ENCODE results near the gene IER5L.

The IER5L gene

DNA sequence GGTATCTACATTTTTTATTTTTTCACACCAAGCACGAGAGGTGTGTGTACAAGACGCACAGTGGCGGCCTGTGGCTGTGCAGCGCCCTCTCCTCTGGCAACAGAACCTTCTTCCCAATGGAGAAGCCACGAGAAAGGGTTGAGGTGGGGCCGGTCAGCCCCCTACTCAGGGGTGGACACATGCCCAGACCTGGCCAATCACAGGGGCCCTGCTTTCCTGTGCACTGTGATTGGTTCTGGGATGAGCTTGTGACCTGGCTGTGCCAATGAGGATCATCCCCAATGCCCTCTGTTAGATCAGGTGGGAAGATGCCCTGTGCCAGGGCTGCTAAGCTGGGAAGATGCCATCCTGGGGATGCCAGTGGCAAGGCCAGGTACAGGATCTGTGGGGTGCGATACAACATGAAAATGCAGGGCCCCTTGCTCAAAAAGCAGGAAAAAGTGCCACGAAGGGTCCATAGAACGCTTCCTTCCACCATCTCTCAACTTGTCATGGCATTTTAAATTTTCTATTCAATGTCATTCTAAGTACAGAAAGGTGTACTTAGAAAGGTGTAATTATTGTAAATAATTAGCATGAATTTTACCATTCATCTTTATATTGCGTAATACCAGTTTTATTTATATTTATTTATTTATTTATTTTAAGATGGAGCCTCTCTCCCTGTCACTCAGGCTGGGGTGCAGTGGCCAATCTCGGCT is 15.4 kb downstream of the IER5L start:
- DNase-seq (ENCODE audit: low read depth in 1 of 2, low spot score in 1 of 2), result no peak

DNA sequence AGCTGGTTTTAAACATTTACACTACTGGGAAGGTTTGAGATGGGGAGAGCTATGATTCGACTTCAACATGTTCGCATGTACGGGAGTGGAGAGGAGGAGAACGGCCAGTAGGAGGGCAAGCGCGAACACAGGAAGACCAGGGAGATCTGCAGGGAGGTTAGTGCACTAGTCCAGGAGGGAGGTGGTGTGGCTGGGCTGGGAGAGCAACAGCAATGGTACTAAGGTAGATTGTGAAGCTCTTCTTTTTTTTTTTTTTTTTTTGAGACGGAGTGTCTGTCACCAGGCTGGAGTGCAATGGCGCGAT is 16.6 kb downstream of the IER5L start:
- no peaks in the 10 kb centered on the region for H3K27me3 ChIP-seq (ENCODE audit: insufficient read depth, poor library complexity, severe bottlenecking)
- DNase-seq (ENCODE audit: low read depth in 1 of 2, low spot score in 1 of 2), result no peak
- TF ChIP-seq POLR2AphosphoS5 (IDR thresholded peaks at IDR 0.05; ENCODE audit: low read depth) (no peak), GABPA (IDR thresholded peaks at IDR 0.05; ENCODE audit: low read depth) (no peak), SPI1 (IDR thresholded peaks at IDR 0.05; ENCODE audit: borderline replicate concordance, low read depth) (no peak)
- TF ChIP-seq, protein P1, sequence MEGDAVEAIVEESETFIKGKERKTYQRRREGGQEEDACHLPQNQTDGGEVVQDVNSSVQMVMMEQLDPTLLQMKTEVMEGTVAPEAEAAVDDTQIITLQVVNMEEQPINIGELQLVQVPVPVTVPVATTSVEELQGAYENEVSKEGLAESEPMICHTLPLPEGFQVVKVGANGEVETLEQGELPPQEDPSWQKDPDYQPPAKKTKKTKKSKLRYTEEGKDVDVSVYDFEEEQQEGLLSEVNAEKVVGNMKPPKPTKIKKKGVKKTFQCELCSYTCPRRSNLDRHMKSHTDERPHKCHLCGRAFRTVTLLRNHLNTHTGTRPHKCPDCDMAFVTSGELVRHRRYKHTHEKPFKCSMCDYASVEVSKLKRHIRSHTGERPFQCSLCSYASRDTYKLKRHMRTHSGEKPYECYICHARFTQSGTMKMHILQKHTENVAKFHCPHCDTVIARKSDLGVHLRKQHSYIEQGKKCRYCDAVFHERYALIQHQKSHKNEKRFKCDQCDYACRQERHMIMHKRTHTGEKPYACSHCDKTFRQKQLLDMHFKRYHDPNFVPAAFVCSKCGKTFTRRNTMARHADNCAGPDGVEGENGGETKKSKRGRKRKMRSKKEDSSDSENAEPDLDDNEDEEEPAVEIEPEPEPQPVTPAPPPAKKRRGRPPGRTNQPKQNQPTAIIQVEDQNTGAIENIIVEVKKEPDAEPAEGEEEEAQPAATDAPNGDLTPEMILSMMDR (IDR thresholded peaks at IDR 0.05; ENCODE audit: insufficient read depth, low read length), result no peak
- TF ChIP-seq, protein P2, sequence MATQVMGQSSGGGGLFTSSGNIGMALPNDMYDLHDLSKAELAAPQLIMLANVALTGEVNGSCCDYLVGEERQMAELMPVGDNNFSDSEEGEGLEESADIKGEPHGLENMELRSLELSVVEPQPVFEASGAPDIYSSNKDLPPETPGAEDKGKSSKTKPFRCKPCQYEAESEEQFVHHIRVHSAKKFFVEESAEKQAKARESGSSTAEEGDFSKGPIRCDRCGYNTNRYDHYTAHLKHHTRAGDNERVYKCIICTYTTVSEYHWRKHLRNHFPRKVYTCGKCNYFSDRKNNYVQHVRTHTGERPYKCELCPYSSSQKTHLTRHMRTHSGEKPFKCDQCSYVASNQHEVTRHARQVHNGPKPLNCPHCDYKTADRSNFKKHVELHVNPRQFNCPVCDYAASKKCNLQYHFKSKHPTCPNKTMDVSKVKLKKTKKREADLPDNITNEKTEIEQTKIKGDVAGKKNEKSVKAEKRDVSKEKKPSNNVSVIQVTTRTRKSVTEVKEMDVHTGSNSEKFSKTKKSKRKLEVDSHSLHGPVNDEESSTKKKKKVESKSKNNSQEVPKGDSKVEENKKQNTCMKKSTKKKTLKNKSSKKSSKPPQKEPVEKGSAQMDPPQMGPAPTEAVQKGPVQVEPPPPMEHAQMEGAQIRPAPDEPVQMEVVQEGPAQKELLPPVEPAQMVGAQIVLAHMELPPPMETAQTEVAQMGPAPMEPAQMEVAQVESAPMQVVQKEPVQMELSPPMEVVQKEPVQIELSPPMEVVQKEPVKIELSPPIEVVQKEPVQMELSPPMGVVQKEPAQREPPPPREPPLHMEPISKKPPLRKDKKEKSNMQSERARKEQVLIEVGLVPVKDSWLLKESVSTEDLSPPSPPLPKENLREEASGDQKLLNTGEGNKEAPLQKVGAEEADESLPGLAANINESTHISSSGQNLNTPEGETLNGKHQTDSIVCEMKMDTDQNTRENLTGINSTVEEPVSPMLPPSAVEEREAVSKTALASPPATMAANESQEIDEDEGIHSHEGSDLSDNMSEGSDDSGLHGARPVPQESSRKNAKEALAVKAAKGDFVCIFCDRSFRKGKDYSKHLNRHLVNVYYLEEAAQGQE (IDR thresholded peaks at IDR 0.05; ENCODE audit: insufficient replicate concordance, low read depth), result no peak
- H3K4me3 ChIP-seq (replicated peaks; ENCODE audit: insufficient read depth, low read length), result no peak overlapping the region
- no peak overlapping the region for H3K27ac ChIP-seq (replicated peaks)

More for the DNA sequence above, 15.4 kb downstream of the IER5L start:
- TF ChIP-seq POLR2AphosphoS5 (IDR thresholded peaks at IDR 0.05; ENCODE audit: low read depth) (no peak), SPI1 (IDR thresholded peaks at IDR 0.05; ENCODE audit: borderline replicate concordance, low read depth) (no peak), GABPA (IDR thresholded peaks at IDR 0.05; ENCODE audit: low read depth) (no peak)
- TF ChIP-seq, protein P2 (IDR thresholded peaks at IDR 0.05; ENCODE audit: insufficient replicate concordance, low read depth), result no peak
- TF ChIP-seq, protein P1 (IDR thresholded peaks at IDR 0.05; ENCODE audit: insufficient read depth, low read length), result no peak
- Histone ChIP-seq H3K27ac (replicated peaks) (no peak overlapping the region), H3K27me3 (ENCODE audit: insufficient read depth, poor library complexity, severe bottlenecking) (no peaks in the 10 kb centered on the region), H3K4me3 (replicated peaks; ENCODE audit: insufficient read depth, low read length) (no peak overlapping the region)

DNA sequence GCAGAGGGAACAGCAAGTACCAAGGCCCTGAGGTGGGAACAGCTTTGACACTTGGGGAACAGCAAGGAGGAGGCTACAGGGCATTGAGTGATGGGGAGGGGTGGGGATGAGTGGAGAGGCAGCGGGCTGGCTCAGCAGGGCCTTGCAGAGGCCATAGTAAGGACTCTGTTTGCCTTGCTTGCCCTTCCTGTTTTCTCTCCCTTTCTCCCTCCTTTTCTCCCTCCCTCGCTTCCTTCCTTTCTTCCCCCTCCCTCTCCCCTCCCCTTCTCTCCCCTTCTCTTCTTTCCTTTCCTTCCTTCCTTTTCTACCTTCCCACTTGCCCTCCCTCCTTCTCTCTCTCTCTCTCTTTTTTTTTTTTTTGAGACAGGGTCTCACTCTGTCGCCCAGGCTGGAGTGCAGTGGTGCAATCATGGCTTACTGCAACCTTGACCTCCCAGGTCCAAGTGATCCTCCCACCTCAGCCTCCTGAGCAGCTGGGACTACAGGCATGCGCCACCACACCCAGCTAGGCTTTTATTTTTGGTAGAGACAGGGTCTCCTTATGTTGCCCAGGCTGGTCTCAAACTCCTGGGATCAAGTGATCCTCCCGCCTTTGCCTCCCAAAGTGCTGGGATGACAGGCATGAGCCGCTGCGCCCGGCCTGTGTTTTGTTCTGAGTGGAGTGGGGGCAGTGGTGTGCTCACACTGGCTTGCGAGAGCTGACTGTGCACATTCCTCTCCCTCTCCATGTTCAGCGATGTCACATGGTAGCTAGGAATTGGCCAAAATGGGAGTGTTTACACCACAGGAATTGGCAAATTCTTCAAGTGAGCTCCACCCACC is 17.1 kb downstream of the IER5L start:
- no peak for TF ChIP-seq SPI1 (IDR thresholded peaks at IDR 0.05; ENCODE audit: borderline replicate concordance, low read depth)
- TF ChIP-seq, protein P2 (IDR thresholded peaks at IDR 0.05; ENCODE audit: insufficient replicate concordance, low read depth), result no peak
- no peak for TF ChIP-seq GABPA (IDR thresholded peaks at IDR 0.05; ENCODE audit: low read depth)
- TF ChIP-seq, protein P1 (IDR thresholded peaks at IDR 0.05; ENCODE audit: insufficient read depth, low read length), result no peak
- no peak for TF ChIP-seq POLR2AphosphoS5 (IDR thresholded peaks at IDR 0.05; ENCODE audit: low read depth)
- Histone ChIP-seq H3K27ac (replicated peaks) (no peak overlapping the region), H3K4me3 (replicated peaks; ENCODE audit: insufficient read depth, low read length) (no peak overlapping the region), H3K27me3 (ENCODE audit: insufficient read depth, poor library complexity, severe bottlenecking) (no peaks in the 10 kb centered on the region)
- DNase-seq (ENCODE audit: low read depth in 1 of 2, low spot score in 1 of 2), result no peak

All from HL-60 (cell line).